Ascending aorta (tissue), 2 donors: ENCODE data around the gene NODAL. TPM values are rescaled to one million over a fixed set of nuclear protein-coding genes. Genes with fewer than 3 reads are reported as not detected.

ENCODE experiments used
- DNase-seq, 2 donors: peaks; one replicate each; pipeline ENCODE4 v3.0.0-alpha.2; 2019; ENCODE audit warnings: low spot score in 2 of 2
- H3K27ac ChIP-seq, 2 donors: fragments of 200-600 bp; sonication (generic); one replicate each; pipeline ENCODE4 v1.5.1; 2016 to 2017; ENCODE audit warnings: mild to moderate bottlenecking in 1 of 2
- H3K27me3 ChIP-seq: fragments of 200-600 bp; sonication (generic); one replicate; pipeline ENCODE4 v1.5.1; 2017
- H3K36me3 ChIP-seq, 2 donors: fragments of 200-600 bp; sonication (generic); one replicate each; pipeline ENCODE4 v1.5.1; 2016
- H3K4me1 ChIP-seq, 2 donors: fragments of 200-600 bp; sonication (generic); one replicate each; pipeline ENCODE4 v1.5.1; 2016 to 2017; ENCODE audit warnings: mild to moderate bottlenecking in 1 of 2
- H3K4me3 ChIP-seq, 2 donors: fragments of 200-600 bp; sonication (generic); one replicate each; pipeline ENCODE4 v1.5.1; 2016 to 2017; ENCODE audit warnings: mild to moderate bottlenecking in 1 of 2
- H3K9me3 ChIP-seq, 2 donors: fragments of 200-600 bp; sonication (generic); one replicate each; pipeline ENCODE4 v1.5.1; 2016
- intact Hi-C: fragments of 100-400 bp; cut with DNase I; formaldehyde crosslinking; loops from one replicate; pipeline ENCODE4 v1.15.1; 2023
- total RNA-seq: library from RNA; depleted of rRNA; stranded (reverse); fragments of >200 nt; gene quantifications from one replicate; pipeline ENCODE4 v1.1.0, GENCODE V29; 2016
- TF ChIP-seq, protein P1 (sequence below), 3 experiments: fragments of 200-600 bp in 2 of 3; fragments of 450-650 bp in 1 of 3; sonication (generic) in 2 of 3; IDR thresholded peaks; one replicate each; pipeline ENCODE4 v1.5.1; 2016 to 2019; ENCODE audit warnings: antibody characterized with exemption in 3 of 3, mild to moderate bottlenecking in 1 of 3, moderate library complexity in 1 of 3

NODAL gene
- total RNA-seq, 1 donor from 2014 or later, result not detected

DNA sequence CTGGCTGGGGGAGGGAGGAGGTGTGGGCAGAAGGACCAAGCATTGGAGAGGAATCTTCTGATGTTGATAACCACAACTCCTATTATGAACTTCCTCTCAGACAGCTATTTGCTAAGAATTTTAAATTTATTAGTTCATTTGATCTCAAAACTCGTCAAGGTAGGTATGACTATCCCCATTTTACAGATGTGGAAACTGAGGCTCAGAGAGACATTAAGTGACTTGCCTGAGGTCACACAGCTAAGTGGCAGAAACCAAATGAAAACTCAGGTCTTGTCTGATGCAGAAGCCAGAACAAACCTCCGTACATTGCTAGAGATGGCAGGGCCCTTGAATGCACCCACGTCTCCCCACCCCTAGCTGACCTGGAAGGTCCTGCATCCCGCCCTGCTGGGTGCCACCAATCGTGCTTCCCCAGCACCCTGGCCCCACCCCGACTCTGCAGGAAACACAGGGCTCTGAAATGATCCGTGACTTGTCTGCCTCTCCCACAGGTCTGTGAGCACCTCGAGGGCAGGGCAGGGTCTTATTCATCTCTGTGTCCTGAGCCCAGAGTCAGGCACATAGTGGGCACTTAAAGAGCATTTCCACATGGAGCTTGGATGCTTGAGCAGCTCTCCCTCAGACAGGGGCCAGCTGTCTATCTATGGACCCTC, 31.4 kb upstream of the NODAL start:
- TF ChIP-seq, protein P1, sequence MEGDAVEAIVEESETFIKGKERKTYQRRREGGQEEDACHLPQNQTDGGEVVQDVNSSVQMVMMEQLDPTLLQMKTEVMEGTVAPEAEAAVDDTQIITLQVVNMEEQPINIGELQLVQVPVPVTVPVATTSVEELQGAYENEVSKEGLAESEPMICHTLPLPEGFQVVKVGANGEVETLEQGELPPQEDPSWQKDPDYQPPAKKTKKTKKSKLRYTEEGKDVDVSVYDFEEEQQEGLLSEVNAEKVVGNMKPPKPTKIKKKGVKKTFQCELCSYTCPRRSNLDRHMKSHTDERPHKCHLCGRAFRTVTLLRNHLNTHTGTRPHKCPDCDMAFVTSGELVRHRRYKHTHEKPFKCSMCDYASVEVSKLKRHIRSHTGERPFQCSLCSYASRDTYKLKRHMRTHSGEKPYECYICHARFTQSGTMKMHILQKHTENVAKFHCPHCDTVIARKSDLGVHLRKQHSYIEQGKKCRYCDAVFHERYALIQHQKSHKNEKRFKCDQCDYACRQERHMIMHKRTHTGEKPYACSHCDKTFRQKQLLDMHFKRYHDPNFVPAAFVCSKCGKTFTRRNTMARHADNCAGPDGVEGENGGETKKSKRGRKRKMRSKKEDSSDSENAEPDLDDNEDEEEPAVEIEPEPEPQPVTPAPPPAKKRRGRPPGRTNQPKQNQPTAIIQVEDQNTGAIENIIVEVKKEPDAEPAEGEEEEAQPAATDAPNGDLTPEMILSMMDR (IDR thresholded peaks at IDR 0.05), result no peak
- Histone ChIP-seq H3K4me3 (no peak overlapping the region), H3K9me3 (no peaks in the 10 kb centered on the region), H3K27ac (no peak overlapping the region), H3K36me3 (no peaks in the 10 kb centered on the region), H3K4me1 (peaks cover 0 to 3% of the 10 kb centered on the region in 2 donors), H3K27me3 (no peaks in the 10 kb centered on the region)
- intact Hi-C loops, result no loop called here
- DNase-seq, result no peak

DNA sequence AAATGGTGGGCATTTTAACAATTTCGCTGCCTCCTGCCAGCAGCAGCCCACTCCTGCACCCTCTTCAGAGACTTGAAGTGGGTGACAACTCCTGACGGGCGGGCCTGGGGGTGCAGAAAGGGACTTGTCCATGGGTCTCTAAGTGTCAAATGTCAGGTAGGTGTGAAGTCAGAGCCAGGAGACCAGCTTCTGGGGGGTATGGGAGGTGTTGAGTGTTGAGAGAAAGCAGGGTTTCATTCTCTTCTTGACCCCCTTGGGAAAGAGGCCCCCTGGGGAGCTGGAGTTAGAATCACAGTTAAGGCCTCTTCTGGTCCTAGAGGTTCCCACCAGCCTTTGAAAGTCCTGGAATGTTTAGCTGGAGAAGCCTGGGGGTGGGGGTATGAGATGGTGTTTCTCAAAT, 25.5 kb upstream of the NODAL start:
- H3K27ac ChIP-seq, result no peak overlapping the region
- H3K36me3 ChIP-seq, result no peaks in the 10 kb centered on the region
- TF ChIP-seq, protein P1 (IDR thresholded peaks at IDR 0.05), result no peak
- H3K4me1 ChIP-seq, result peaks cover 0 to 5% of the 10 kb centered on the region in 2 donors
- H3K27me3 ChIP-seq, result no peaks in the 10 kb centered on the region
- H3K9me3 ChIP-seq, result no peaks in the 10 kb centered on the region
- intact Hi-C loops, result no loop called here
- no peak overlapping the region for H3K4me3 ChIP-seq
- DNase-seq, result no peak

DNA sequence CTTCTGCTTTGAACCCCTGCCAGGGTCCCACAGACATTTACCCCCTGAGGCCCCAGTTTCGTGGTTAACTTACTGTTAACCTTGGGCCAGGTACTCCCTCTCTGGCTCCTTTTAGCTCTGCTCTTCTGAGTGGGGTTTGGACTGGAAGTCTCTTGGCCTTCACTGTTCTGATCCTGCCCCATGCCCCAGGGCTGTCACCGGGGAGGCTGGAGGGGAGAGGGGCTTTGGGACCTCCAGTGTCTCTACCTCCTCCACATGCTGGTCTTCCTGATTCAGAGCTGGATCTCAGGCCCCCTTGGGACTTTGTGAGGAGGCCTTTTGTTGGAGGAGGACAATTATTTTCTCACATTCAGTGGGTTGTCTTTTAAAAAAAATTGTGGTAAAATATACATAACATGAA, 24.4 kb upstream of the NODAL start:
- H3K27ac ChIP-seq, result no peak overlapping the region
- no peaks in the 10 kb centered on the region for H3K9me3 ChIP-seq
- H3K4me1 ChIP-seq, result peaks cover 0 to 5% of the 10 kb centered on the region in 2 donors
- no peaks in the 10 kb centered on the region for H3K27me3 ChIP-seq
- no peaks in the 10 kb centered on the region for H3K36me3 ChIP-seq
- TF ChIP-seq, protein P1 (IDR thresholded peaks at IDR 0.05), result no peak
- intact Hi-C loops, result no loop called here
- DNase-seq, result no peak
- no peak overlapping the region for H3K4me3 ChIP-seq

DNA sequence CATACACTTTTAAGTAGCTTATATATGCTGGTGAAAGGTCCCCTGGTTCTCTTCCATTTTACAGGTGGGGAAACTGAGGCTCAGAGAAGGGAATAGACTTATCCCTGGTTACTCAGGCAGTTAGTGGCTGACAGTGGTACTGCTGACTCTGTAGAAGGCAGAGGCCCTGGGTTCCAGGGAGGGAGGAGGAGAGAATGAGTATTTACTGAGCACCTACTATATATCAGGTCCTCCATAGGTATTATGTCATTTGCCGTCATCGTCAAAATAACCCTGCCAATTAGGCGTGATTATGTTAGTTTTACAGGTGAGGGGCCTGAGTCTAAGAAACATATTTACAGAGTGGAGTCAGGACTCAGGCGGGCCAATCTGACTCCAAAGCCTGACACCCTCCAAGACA, 23.8 kb upstream of the NODAL start:
- Histone ChIP-seq H3K4me3 (no peak overlapping the region), H3K27ac (no peak overlapping the region), H3K27me3 (no peaks in the 10 kb centered on the region), H3K36me3 (no peaks in the 10 kb centered on the region), H3K9me3 (no peaks in the 10 kb centered on the region), H3K4me1 (peaks cover 0 to 5% of the 10 kb centered on the region in 2 donors)
- TF ChIP-seq, protein P1 (IDR thresholded peaks at IDR 0.05), result no peak
- no peak for DNase-seq
- intact Hi-C loops, result no loop called here

DNA sequence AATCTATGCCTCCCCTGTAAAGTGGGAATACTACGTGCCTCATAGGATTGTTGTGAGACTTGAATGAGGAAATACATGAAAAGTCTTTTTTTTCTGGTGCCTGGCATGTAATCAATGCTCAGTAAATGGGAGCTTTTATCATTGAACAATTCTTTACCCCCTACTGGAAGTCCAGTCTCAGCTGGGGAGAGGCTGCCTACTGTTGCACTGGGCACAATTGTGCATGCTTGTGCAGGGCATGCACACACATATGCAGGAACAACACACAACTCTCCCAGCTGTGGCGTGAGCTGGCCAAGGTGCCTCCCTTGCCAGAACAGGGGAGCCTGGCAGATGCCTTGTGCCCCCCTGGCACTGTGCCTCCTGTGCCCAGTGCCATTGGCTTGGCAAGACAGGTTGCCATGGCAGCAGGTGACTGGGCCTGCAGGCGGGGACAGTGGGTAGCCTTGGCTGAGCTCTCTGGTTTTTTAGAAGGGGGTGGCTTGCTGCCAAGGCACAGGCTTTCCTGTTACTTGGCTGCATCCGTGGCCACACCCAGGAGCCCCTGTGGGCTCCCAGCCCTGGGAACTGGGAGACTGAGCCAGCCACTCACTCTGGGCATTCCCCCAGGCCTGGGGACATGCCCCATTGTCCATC, 21.0 kb upstream of the NODAL start:
- TF ChIP-seq, protein P1 (IDR thresholded peaks at IDR 0.05), result no peak
- Histone ChIP-seq H3K4me1 (peaks cover 5 to 18% of the 10 kb centered on the region in 2 donors), H3K27ac (peak overlapping the region; percentile 1 to 46), H3K9me3 (no peaks in the 10 kb centered on the region), H3K36me3 (no peaks in the 10 kb centered on the region), H3K27me3 (no peaks in the 10 kb centered on the region), H3K4me3 (no peak overlapping the region)
- intact Hi-C loops, result loop anchor here (5.0 kb wide), 1 partner anchor 425 kb away; the partner anchor contains the start of gene PCBD1
- DNase-seq, result peak; percentile 39 to 90
